Activated T-cell treated with anti-CD3 and anti-CD28 coated beads for 48 hours (primary cell): ENCODE results near the gene SNRNP27.

Source experiments
- DNase-seq: peaks from one replicate; pipeline ENCODE4 v3.0.0-alpha.2; 2020; ENCODE audit warnings: low read depth

Gene SNRNP27

GRCh38 chr2:69916106-69916505 lies 22.4 kb downstream of the SNRNP27 start:
- DNase-seq: no peak

DNA sequence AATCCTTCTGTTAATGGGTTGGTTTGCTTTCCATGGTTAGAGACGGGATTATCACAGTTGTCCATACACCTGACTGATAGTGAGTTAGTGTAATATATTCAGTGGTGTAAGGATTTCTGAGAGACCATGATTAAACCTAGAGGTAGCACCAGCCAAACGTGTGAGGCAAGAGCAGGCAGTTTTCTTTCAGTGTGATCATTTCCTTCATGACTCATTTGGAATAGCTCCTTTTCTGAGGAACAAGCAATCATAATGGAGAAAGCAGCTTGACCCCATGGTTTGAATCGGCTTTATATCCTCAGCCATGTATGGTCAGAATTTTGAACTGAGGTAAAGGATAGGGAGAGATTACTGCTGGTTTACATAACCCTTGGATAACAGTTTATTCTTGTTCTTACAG lies 24.1 kb downstream of the SNRNP27 start:
- DNase-seq: no peak

GRCh38 chr2:69918401-69918800 lies 24.6 kb downstream of the SNRNP27 start:
- no peak for DNase-seq

- no peak for DNase-seq
Measured at GRCh38 chr2:69923116-69923515, 29.4 kb downstream of the SNRNP27 start.

DNA sequence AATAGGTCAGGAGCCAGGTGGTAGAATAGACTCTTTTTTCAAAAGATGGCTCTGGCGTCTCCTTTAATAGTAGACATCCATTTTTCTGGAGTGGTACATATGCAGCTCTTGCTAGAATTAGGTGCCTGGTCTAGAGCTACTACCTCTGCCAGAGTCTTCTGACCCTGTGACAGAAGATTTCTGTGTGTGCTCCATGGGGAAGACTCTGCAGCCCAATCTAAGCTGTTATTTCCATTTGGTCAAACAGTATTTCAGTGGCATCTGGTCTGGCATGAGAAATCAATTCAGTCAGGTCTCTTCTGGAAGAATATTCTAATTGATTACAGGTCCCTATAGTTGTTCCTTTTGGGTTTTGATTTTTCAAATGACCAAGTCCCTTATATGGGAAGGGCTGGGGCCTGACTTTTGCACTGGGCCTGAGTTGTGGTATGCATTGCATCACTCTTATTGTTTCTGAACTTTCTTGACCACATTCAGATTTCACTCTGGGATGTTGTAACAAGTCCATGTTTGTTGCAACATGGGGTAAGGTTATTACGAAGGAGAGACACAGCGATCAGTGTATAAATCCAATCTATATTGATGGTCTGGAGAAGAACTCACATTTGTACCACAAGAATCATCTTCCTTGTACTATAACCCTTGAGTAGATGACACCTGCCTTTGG lies 33.2 kb downstream of the SNRNP27 start:
- no peak for DNase-seq

GRCh38 chr2:69931832-69932595 lies 38.3 kb downstream of the SNRNP27 start:
- DNase-seq: no peak

DNA sequence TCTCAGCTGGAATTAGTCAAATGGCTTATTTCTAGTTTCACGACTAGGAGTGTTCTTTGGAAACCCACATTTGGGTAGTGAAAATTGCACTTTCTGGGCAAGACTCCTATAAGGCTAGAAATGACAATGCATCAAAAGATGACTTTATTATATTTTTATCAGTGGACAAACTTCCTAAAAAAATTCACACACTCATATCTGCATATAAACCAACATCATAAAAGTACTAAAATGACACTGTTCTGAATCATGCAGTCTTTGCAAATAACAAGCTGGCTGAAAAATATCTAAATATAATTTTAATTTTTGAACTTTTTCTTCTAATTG lies 38.8 kb downstream of the SNRNP27 start:
- no peak for DNase-seq

DNA sequence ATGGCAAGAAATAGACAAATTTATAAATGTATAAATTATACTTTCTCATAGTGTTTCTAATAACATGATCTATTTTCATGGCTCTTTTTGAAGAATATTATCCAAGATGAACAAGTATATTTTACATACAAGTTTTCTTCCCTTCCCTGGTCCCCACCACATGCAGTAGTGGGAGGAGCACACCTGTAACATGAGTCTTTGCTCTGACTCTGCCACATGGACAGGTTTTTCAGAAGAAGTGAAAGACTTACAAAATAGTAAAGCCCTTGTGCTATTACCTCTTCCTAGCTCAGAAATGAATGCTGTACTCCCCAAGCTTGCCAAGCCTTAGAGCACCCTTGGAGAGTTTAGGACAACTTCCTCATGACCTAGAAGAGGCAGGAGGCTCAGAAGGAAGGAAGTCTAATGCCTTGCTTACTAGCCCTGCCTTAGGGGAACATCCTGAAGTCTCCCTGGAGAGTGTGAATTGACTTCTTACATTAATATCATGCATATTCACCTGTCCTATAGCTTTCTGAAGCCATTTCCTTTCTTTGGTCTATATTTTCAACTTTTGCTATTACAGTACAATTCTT lies 39.6 kb downstream of the SNRNP27 start:
- DNase-seq: no peak

GRCh38 chr2:69933839-69934613 lies 40.3 kb downstream of the SNRNP27 start:
- DNase-seq: no peak

DNA sequence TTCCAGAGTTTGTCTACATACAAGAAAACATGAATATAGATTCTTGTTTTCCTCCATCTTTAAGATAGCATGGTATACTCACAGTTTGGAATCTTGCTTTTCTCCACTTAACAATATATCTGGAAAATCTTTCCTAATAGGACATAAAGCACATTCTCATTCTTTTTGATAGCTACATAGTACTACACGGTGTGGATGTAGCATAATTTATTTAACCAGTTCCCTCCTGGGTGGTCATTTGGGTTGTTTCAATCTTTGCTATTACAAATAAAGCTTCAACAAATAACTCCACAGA lies 40.8 kb downstream of the SNRNP27 start:
- no peak for DNase-seq

DNA sequence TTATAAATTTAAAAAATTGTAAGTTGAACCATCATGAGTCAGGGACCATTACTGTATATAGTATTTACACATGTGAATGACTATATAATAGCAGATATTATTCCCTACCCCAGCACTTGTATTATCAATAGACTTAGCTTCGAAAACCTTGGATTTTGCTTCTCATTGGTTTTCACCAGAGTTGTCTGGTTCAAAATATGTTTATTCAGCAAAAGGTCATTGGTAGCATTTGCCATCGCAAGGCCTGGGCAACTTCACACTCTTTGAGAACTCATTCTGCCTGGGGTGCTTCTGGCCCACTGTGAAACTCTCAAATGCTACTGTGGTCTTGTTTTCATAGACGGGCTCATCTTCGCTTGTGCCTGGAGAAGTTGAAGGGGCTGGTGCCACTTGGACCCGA lies 41.3 kb downstream of the SNRNP27 start:
- no peak for DNase-seq

DNA sequence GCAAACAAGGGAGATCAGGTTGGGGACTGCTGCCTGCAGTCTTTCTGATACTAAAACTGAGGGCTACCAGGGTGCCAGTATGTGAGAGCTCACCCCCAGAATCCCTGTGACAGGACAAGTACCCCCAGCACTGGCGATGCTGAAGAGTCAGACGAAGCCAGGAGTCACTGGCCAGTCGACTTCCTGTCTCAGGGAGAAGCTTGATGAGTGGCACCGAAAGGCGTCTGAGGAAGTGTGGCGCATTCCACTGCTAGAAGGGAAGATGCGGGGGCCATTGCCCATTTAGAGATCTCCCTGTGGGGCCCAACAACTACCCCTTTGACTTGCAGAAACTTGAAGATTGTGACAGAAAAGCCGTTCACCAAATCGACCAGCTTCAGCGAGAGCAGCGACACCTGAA lies 43.1 kb downstream of the SNRNP27 start:
- no peak for DNase-seq

- no peak for DNase-seq
Measured at GRCh38 chr2:69937968-69938367, 44.2 kb downstream of the SNRNP27 start.

- DNase-seq: no peak
Measured at GRCh38 chr2:69939722-69940121, 46.0 kb downstream of the SNRNP27 start.

GRCh38 chr2:69940691-69941090 lies 46.9 kb downstream of the SNRNP27 start:
- DNase-seq: no peak

- no peak for DNase-seq
Measured at GRCh38 chr2:69943000-69943842, 49.5 kb downstream of the SNRNP27 start.

- no peak for DNase-seq
Measured at GRCh38 chr2:69943843-69944525, 50.2 kb downstream of the SNRNP27 start.

GRCh38 chr2:69944756-69945155 lies 51.0 kb downstream of the SNRNP27 start:
- DNase-seq: no peak

DNA sequence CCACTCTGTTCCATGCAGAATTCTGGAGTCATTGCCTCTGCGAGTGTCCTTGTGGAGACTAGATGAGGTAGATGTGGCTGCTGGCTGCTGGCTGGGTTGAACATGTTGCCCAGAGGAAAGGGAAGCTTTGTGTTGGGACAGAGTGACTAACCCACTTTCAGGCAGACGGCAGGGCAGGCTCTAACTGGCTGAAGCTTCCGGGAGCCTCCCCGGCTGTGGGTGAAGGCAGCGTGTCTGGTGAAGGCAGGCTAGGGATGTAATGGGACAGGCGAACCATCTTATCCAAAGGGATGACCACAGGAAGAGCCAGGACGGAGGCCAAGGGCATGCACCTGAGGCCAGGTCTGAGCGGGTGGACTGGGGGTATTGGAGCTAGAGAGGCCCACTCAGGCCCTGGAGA lies 51.7 kb downstream of the SNRNP27 start:
- DNase-seq: no peak

GRCh38 chr2:69945941-69946340 lies 52.2 kb downstream of the SNRNP27 start:
- no peak for DNase-seq
